Gastrocnemius medialis (tissue), 4 donors: Measurements from ENCODE around the gene HIC1. TPM values are rescaled to one million over a fixed set of nuclear protein-coding genes. Genes with fewer than 3 reads are reported as not detected.

Experiments used
- ATAC-seq, 2 donors: fragments of 150-250 bp; one replicate each; pipeline ENCODE4 v1.9.1; 2016
- DNase-seq, 2 donors: peaks; one replicate each; pipeline ENCODE4 v3.0.0-alpha.2; 2019
- H3K27ac ChIP-seq, 4 donors: fragments of 200-600 bp; sonication (generic); 1 replicate in 1 of 4; 2 replicates in 3 of 4; pipeline ENCODE4 v1.5.1; 2016 to 2018; ENCODE audit warnings: mild to moderate bottlenecking in 2 of 4, moderate library complexity in 1 of 4
- H3K27me3 ChIP-seq, 3 donors: fragments of 200-600 bp; sonication (generic) in 2 of 3; 1 replicate in 1 of 3; 2 replicates in 2 of 3; pipeline versions ENCODE4 v1.5.1 to v1.6.0; 2016 to 2019; ENCODE audit warnings: mild to moderate bottlenecking in 1 of 3, moderate library complexity in 1 of 3
- H3K36me3 ChIP-seq, 2 donors: fragments of 200-600 bp; sonication (generic) in 1 of 2; one replicate each; pipeline ENCODE4 v1.5.1; 2017 to 2018
- H3K4me1 ChIP-seq, 2 donors: fragments of 200-600 bp; sonication (generic) in 1 of 2; one replicate each; pipeline ENCODE4 v1.5.1; 2016 to 2017; ENCODE audit warnings: mild to moderate bottlenecking in 2 of 2
- H3K4me3 ChIP-seq, 4 donors: fragments of 200-600 bp; sonication (generic) in 3 of 4; 1 replicate in 1 of 4; 2 replicates in 3 of 4; pipeline ENCODE4 v1.5.1; 2016 to 2019; ENCODE audit warnings: mild to moderate bottlenecking in 2 of 4
- H3K9me3 ChIP-seq, 3 donors: fragments of 200-600 bp; sonication (generic) in 2 of 3; 1 replicate in 1 of 3; 2 replicates in 2 of 3; pipeline ENCODE4 v1.5.1; 2016 to 2019
- POLR2A ChIP-seq, 2 donors: fragments of 450-650 bp; IDR thresholded peaks; one replicate each; pipeline ENCODE4 v1.6.1; 2017; ENCODE audit warnings: antibody characterized with exemption in 2 of 2, mild to moderate bottlenecking in 2 of 2, moderate library complexity in 2 of 2
- in situ Hi-C, 4 donors: fragments of 200-750 bp; cut with MboI; loops; one replicate each; pipeline versions ENCODE4 v1.15.0 to v1.8.0; 2017; ENCODE audit warnings: low sequenced_read_pairs in 4 of 4
- intact Hi-C: fragments of 100-400 bp; cut with DNase I; formaldehyde crosslinking; loops from one replicate; pipeline ENCODE4 v1.15.1; 2023; ENCODE audit warnings: low total_unique reads
- total RNA-seq, 4 donors: library from RNA; depleted of rRNA; stranded (reverse); fragments of >200 nt; gene quantifications; one replicate each; pipeline versions ENCODE4 v1.1.0 to v1.2.3, GENCODE V29; 2016
- TF ChIP-seq, protein P1 (sequence below), 5 experiments: fragments of 450-650 bp in 3 of 5; fragments of 200-600 bp in 2 of 5; sonication (generic) in 2 of 5; IDR thresholded peaks in 4 of 5; conservative IDR thresholded peaks in 1 of 5; 1 replicate in 4 of 5; 2 replicates in 1 of 5; pipeline ENCODE4 v1.5.1; 2016 to 2019; ENCODE audit warnings: antibody characterized with exemption in 5 of 5, mild to moderate bottlenecking in 3 of 5, moderate library complexity in 3 of 5

HIC1 gene
- total RNA-seq, 4 donors from 2014 or later = 4.6 to 9.6 (median 6.9) TPM

DNA sequence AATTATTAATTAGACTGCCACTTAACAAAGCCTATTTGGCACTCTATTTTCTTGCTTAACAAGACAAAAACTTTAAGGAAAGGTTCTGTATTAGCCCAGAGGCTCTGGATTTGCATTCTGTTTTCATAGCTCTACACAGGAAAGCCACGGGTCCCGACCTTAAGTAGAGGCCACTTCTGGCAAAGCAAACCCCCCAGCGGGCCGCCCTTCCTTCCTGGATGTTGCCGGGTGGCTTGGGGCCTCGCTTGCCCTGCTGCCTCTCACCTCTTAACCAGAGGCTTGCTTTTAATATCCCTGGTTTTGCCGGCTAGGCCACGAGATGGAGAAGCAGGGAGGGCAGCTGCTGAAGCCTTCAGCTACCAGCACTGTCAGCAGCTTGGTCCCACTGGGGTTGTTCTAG lies 34.2 kb upstream of the HIC1 start:
- ATAC-seq = no peak
- intact Hi-C loops = no loop called here
- H3K27ac ChIP-seq = no peak overlapping the region

DNA sequence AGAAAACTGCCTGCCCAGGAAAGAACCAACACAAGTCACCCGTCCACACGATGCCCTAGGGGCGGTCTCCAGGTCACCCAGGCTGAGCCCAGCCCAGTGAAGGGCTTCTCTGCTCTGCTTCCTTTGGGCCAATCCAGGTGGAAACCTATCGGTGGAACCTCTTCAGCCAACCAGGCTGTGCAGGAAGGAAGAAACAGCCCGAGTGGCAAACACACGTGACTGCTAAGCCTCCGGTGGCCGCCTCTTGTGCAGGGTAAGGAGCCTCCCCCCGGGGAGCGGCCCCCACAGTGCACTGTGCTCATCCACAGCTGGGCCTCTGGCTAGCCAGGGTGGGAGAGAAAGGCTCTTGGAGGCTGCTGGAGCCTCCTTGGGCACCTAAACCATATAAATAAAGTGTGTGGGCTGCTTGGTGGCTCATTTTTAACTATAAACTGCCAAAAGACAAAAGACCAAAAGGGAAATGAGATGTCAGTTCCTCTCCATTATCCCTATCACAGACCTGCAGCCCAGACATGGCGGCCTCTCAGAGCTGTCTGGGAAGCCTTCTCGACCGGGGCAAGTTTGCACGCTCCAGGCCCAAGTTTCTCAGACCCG lies 32.2 kb upstream of the HIC1 start:
- intact Hi-C loops = no loop called here
- DNase-seq (no peak), ATAC-seq (no peak)
- Histone ChIP-seq H3K36me3 (no peaks in the 10 kb centered on the region), H3K27ac (no peak overlapping the region), H3K4me1 (peaks cover 12 to 21% of the 10 kb centered on the region in 2 donors), H3K9me3 (no peaks in the 10 kb centered on the region), H3K27me3 (no peaks in the 10 kb centered on the region), H3K4me3 (no peak overlapping the region)
- in situ Hi-C loops = loop anchor here in 2 of 4 donors (10.0 kb wide), 2 partner anchors 108 to 118 kb away; no protein-coding TSS in a partner anchor
- no peak for TF ChIP-seq POLR2A (IDR thresholded peaks at IDR 0.05)
- TF ChIP-seq, protein P1, sequence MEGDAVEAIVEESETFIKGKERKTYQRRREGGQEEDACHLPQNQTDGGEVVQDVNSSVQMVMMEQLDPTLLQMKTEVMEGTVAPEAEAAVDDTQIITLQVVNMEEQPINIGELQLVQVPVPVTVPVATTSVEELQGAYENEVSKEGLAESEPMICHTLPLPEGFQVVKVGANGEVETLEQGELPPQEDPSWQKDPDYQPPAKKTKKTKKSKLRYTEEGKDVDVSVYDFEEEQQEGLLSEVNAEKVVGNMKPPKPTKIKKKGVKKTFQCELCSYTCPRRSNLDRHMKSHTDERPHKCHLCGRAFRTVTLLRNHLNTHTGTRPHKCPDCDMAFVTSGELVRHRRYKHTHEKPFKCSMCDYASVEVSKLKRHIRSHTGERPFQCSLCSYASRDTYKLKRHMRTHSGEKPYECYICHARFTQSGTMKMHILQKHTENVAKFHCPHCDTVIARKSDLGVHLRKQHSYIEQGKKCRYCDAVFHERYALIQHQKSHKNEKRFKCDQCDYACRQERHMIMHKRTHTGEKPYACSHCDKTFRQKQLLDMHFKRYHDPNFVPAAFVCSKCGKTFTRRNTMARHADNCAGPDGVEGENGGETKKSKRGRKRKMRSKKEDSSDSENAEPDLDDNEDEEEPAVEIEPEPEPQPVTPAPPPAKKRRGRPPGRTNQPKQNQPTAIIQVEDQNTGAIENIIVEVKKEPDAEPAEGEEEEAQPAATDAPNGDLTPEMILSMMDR (IDR thresholded peaks at IDR 0.05 in 4 of 5, conservative IDR thresholded peaks at IDR 0.05 in 1 of 5) = no peak

More for the DNA sequence above, 34.2 kb upstream of the HIC1 start:
- in situ Hi-C loops = loop anchor here in 2 of 4 donors (10.0 kb wide), 2 partner anchors 106 to 116 kb away; no protein-coding TSS in a partner anchor
- no peak for TF ChIP-seq POLR2A (IDR thresholded peaks at IDR 0.05)
- TF ChIP-seq, protein P1 (IDR thresholded peaks at IDR 0.05 in 4 of 5, conservative IDR thresholded peaks at IDR 0.05 in 1 of 5) = no peak
- no peaks in the 10 kb centered on the region for H3K9me3 ChIP-seq
- H3K4me3 ChIP-seq = no peak overlapping the region
- H3K27me3 ChIP-seq = no peaks in the 10 kb centered on the region
- no peak for DNase-seq
- peaks cover 12 to 14% of the 10 kb centered on the region in 2 donors for H3K4me1 ChIP-seq
- H3K36me3 ChIP-seq = no peaks in the 10 kb centered on the region

DNA sequence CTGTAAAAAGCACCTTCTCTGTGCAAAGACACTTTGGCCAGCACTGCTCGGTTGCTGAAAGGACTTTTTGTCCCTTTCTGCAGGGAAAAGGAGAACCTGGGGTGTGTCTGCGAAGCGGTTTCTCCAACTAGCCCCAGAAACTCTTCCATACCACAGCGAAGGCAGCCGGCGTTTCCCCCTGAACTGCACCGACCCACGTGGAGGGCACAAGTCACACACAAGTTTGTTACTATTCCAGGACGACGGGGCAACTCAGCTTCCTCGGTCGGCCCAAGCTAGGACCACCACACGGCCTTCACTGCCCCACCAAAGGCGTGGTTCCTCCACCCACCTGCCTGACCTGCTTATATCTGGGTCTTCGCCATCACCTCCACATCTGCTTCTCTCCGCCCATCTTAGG lies 31.6 kb upstream of the HIC1 start:
- H3K4me1 ChIP-seq = peaks cover 12 to 21% of the 10 kb centered on the region in 2 donors
- TF ChIP-seq POLR2A (IDR thresholded peaks at IDR 0.05) = no peak
- TF ChIP-seq, protein P1 (IDR thresholded peaks at IDR 0.05 in 4 of 5, conservative IDR thresholded peaks at IDR 0.05 in 1 of 5) = no peak
- DNase-seq = no peak
- ATAC-seq = no peak
- intact Hi-C loops = no loop called here
- in situ Hi-C loops = loop anchor here in 2 of 4 donors (10.0 kb wide), 2 partner anchors 108 to 118 kb away; no protein-coding TSS in a partner anchor
- no peaks in the 10 kb centered on the region for H3K9me3 ChIP-seq
- H3K4me3 ChIP-seq = peak overlapping the region in 1 of 4 donors; percentile 62
- no peaks in the 10 kb centered on the region for H3K27me3 ChIP-seq
- H3K27ac ChIP-seq = no peak overlapping the region
- no peaks in the 10 kb centered on the region for H3K36me3 ChIP-seq

DNA sequence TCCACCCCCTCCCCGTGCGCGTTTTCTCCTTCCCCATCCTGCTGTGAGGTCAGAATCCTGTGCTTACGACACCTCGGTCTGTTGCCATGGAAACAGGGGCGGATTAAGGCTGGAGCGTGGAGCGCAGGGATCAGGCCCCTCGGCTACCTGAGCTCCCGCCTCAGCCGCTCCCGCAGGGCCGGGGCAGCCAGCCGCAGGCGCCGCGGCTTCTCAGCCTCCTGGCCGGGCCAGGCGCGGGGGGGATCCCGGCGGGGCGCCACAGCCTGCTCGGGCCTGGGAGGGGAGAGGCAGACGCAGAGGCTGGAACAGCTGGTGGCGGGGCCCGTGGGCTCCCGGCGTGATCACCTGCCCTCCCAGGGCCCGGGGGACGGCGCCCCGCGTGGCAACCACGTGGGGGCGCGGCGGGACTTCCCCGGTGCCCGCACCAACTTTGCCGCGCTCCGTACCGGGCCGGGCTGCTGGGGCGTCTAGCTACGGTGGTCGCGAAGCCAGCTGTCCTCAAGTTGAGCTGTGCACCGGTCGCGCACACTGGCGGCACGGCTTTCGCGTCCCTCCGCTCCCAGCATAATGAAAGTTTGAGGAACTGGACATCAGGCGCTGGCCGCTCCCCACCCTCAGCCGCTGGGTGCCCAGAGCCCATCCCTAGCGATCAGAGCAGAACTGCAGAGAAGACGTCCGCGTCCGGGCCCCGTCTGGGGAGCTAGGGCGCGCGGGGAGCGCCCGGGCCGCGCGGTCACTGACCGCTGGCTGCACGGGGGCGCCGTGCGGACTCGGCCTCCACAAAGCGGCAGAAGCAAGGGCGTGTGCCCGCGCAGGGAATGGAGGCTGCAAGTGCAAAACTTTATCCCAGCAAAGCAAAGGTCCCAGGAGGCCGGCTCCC lies 31.0 kb upstream of the HIC1 start:
- in situ Hi-C loops = loop anchor here in 2 of 4 donors (10.0 kb wide), 2 partner anchors 109 to 119 kb away; no protein-coding TSS in a partner anchor
- TF ChIP-seq, protein P1 (IDR thresholded peaks at IDR 0.05 in 4 of 5, conservative IDR thresholded peaks at IDR 0.05 in 1 of 5) = peak in 1 of 5 experiments; percentile 12
- no peak for TF ChIP-seq POLR2A (IDR thresholded peaks at IDR 0.05)
- H3K4me3 ChIP-seq = peak overlapping the region; percentile 60 to 75 (median 63)
- H3K27me3 ChIP-seq = no peaks in the 10 kb centered on the region
- intact Hi-C loops = no loop called here
- peaks cover 12 to 21% of the 10 kb centered on the region in 2 donors for H3K4me1 ChIP-seq
- DNase-seq (no peak), ATAC-seq (peak; percentile 27)
- no peaks in the 10 kb centered on the region for H3K36me3 ChIP-seq
- H3K27ac ChIP-seq = peak overlapping the region; percentile 65 to 79 (median 74)
- H3K9me3 ChIP-seq = no peaks in the 10 kb centered on the region
